GM10847 (cell line): ENCODE data around the gene DIP2C.

Source experiments
- POLR2A ChIP-seq: IDR thresholded peaks from 2 replicates; pipeline ENCODE4 v1.6.1; 2011; ENCODE audit not compliant: insufficient read length; ENCODE audit errors: extremely low read depth

The DIP2C gene

DNA sequence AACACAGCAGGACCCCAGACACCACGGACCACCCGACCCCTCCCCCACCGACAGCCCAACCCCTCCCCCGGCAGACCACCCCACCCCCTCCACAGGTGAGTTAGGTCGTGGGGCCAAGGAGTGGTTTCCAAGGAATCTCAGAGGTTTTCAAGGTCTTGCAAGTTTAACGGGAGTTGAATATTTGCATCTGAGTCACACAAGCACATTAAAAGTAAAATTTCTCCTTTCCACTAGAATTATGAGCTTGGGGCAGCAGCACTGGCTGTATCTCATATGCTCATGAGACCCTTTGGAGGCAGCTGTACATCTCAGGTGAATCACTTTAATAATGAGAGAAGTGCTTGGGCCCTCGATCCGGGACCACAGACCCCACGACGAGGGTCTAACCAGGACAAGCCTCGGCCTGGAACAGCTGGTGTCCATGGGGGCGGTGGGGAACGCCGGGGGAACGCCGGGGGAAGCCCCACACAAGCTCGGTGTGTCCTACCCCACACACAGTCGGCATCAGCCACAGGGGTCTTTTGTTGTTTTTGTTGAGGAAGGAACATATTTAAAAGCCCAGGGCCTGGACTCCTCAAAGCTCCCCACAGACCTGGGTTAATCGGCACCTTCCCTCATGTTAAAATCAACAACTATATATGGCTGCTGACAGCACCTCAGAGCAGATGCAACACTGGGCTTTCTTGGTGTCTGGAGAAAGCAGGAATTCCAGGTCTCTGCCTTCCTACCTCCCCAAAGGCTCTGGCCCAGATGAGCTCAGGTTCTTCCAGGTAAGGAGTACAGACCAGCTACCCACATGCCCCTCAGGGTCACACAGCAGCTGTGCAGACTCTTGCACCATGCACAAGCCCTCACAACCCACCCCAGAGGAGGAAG lies 130.3 kb downstream of the DIP2C start:
- no peak for TF ChIP-seq POLR2A

DNA sequence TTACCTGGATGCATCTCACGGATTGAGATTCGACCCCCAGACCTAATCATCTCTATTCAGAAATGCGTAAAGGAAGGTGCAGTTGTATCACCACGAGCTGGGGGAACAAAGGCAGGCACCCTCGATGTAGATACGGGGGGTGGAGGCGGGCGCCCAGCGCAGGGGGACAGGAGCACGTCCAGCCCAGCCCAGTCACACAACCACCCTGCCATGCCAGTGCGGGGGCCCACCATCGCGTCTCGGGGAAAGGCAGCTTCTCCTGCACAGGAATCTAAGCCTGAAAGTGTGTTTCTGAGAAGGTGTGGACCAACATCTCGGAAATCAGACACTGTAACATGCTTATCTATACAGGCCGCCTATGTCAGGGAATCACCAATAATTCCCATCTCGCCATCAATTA lies 131.1 kb downstream of the DIP2C start:
- TF ChIP-seq POLR2A = no peak

DNA sequence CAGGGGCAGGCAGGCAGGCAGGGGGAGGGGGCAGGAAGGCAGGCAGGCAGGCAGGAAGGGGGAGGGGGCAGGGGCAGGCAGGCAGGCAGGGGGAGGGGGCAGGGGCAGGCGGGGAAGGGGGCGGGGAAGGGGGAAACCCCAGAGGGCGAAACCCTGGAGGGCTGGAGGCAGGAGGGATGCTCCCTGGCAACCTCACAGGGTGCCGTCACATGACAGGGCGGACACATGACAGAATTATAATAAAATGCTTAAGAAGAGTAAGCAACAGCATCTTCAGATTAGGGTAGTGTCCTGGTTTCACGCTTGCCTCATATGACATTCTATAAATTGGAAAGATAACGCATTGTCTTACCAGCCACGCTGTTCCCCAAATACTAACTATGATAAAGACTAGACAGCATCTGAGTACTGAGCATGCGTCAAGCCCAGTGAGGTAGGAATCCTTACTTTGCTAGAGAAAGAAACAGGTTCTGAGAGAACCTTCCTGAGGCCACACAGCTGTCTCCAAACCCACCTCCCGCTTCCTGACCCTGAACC lies 131.6 kb downstream of the DIP2C start:
- no peak for TF ChIP-seq POLR2A

DNA sequence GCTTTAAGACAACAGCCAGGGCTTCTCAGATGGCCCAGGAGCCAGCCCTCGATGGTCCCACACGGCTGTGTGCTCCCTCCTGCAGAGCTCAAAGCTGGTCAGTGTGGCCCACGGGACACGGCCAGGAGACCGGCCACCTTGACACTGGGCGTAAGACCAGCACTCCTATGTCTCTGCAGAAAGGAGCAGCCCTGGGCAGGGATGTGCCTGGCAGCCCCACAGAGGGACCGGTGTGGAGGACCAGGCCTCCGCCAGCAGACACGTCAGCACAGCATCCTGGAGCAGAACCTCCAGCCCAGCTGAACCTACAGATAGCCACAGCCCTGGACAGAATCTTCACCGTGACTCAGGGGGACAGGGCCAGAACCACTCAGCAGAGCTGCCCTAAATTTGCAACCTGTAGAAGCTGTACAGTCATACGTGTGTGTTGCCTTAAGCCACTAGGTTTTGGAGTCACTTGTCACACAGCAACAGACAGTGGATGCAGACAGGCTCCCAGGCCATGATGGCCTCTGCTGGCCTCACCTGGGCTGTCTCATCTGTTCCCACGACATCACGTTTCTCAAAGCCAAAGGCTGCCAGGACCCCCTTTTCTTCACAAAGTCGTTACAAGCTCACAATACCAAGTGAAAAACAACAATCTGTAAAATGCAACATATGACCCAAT lies 132.4 kb downstream of the DIP2C start:
- TF ChIP-seq POLR2A = no peak

DNA sequence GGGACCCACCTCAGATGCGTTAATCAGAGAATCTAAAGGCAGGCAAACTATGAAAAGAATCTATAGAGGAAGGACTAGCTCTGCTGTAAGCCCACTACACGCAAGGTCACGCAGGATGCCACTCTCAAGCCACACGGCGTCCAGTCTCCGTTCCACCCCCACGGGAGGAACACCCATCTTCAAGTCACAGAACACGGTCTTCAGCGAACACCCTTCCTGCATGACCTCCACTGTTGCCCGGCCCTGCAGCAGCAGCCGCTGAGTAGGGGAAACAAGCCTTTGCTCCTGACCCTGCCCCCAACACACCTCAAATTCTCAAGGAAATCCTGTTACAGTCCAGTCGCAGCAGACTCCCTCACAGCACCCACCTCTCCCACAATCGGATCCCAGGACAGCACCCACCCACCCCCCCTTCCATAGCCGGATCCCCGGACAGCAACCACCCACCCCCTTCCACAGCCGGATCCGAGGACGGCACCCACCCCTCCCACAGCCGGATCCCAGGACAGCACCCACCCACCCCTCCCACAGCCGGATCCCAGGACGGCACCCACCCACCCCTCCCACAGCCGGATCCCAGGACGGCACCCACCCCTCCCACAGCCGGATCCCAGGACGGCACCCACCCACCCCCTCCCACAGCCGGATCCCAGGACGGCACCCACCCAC lies 133.7 kb downstream of the DIP2C start:
- TF ChIP-seq POLR2A = no peak

DNA sequence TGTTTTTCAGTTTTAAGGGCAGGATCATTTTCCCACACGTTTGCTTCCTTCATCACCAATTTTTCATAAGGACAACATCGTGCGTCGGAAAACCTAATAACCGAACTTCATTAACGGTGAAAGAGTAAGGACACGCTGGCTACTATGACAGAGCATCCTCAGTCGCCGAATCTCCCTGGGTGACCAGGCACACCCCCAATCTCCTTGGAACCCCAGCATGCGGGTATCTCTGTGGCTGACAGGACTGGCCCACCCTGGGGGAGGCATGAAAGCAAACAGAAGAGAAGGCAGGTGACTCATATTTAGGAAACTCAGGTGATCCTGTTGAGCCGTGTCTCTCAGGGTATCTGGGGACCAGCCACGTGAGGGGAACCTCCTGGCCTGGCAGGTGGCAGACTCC lies 134.2 kb downstream of the DIP2C start:
- TF ChIP-seq POLR2A = no peak

DNA sequence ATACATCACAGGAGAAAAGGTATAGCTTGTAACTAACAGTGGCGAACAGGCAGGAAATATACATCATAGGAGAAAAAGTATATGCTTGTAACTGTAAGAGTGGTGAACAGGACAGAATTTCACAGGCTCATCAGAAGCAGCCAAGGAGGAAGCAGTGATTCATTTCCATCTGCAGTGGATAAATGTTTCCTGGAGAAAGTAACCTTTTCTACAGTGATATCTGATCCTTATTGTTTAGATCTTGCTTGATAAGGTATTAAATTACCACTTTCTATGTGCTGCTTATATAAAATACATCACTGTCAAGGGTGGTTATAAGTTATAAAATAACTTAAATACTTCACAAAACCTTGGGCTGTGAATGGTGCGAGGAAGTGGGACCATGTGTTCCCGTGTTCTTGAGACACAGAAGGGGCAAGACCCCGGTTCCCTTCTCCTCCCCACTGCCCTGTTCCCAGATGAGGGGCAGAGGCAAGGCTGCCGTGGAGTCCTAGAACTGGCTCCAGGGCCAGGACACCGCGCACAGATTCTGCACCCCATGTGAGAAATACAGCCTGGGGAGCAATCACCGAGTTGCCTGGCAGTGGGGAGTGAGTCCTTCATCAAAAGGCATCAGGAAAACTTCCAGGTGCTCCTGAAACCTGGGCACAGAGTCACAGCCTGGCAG lies 135.2 kb downstream of the DIP2C start:
- TF ChIP-seq POLR2A = no peak

DNA sequence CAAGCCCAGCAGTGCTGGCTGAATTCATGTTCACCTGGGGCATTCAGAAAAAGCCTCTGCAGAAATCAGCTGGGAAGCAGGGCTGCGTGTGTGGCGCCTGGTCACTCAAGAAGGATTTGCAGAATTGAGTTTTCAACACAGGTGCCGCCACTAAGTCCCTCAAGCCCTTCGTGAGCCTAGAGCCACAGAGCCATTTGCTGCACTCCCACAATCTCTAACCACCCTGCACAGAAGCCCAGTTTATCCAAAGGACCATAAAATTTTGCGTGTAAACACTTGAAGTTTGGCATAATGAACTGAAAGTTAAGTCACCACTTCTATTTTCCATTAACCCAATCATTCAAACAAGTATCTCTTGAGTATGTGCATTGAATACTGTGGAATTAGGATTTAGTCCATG lies 136.2 kb downstream of the DIP2C start:
- TF ChIP-seq POLR2A = no peak

DNA sequence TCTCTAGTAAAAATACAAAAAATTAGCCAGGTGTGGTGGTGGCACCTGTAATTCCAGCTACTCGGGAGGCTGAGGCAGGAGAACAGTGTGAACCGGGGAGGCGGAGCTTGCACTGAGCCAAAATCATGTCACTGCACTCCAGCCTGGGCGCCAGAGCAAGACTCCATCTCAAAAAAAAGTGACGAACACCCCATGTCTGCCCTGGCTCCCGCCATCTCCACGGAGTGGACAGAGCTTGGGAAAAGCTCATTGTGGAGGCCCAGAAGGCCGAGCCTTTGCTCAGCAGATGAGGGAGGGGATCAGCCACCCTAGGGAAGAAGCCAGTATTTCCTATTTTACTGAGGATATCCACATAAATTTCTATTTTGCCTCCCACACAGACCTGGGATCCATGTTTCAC lies 136.8 kb downstream of the DIP2C start:
- no peak for TF ChIP-seq POLR2A

DNA sequence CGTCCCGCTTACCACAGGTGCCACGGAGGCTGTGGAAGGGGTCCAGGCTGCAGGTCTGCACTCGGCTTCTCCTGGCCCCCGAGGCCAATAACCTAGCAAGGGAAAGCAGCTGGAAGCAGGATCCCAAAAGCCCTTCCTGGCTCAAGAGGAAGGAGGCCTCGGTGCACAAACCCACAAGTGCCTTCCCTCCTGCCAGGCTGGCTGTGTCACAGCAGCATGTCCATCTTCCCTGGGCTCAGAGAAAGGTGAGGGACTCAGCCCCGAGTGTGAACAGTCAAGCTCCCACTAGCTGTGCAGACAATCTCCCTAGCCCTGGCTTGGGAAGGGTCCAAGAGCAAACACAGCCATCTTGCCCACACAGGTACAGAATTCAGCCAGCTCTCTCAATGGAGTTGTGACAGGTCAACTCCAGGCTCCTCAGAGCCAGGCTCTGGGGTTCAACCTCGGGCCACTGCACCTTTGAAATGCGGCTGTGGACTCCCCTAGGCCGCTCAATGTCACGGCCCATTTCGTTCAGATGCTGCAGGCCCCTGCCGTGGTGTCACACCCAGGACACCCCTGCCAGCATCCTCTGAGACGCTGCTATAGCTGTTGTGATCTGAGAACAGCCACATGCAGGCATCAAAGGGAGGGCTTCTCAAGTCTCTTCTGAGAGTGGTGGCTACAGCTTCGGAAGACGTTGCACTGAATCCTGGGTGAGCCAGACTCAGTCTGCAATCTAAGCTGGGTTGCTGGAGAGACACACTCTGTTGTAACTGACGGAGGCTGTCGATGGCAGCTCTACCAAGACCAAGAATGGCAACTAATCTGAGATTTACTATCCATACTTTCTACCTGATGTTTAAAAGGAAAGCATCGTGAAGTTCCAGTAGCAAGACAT lies 137.9 kb downstream of the DIP2C start:
- no peak for TF ChIP-seq POLR2A

DNA sequence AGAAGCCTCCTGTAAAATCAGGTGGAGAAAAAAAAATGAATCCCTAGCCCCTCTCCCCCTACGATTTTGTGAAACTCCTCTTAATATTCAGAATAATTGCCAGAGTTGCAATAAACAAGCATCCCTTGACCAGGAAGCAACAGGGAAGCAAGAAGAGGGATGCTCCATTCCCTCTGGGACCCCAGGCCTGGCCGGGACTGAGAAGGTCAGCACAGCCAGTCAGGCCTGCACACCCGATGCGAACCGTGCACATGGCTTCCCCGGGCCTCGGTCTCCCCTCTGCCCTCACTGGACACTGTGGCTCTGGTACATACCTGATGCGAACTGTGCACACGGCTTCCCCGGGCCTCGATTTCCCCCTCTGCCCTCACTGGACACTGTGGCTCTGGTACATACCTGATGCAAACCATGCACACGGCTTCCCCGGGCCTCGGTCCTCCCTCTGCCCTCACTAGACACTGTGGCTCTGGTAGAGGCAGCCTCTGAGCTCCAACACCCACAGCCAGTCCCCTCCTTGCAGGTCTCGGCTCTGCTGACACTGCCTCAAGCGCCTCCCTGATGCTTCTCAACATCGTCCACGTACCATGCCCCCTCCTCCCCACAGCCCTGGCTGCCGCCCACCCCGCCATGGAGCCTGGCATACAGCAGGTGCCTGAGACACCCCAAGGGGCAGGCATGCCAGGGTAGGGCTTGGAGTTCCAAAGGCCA lies 138.6 kb downstream of the DIP2C start:
- no peak for TF ChIP-seq POLR2A

DNA sequence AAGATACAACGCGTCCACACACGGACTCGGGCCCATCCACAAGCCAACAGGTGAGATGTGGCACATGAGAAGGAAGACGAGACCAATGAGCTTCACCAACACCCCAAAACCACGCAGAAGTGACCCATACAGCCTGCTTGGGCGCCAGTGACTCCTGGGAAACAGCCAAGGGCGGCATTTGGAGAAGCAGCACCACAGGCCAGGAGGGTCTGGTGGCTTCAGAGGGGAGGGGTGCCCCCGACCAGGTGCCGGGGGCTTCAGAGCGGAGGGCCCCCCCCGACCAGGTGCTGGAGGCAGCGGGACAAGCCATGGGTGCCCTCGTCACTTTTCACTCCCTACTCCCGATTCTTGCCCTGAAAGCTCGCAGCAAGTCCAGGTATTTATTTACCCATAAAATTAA lies 140.1 kb downstream of the DIP2C start:
- no peak for TF ChIP-seq POLR2A

DNA sequence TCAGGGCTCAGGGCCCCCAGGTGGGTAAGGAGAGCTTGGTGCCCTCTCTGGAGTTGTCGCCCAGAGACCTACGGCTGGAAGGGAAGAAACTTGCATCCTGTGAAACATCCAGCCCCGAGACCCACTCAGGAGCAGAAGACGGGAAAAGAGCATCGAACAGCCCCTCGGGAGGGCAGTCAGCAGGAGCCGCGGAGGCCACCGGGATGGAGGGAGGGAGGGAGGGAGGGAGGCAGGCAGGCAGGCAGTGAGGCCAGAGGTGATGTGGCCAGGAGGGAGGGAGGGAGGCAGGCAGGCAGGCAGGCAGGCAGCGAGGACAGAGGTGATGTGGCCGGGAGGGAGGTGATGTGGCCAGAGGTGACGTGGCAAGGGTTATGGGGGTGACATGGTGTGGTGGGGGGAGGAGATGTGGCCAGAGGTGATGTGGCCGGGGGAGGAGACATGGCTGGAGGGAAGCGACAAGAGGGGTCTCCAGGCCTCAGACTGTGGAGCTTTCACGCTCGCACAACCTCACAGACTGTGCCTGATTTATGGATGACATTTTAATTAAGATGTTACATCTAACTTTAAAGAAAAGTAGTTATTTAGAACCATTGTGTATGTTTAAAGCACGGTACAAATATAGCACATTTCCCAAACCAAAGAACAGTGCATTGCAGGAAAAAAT lies 141.1 kb downstream of the DIP2C start:
- TF ChIP-seq POLR2A = no peak
